NCI-H2227 (cell line): ENCODE measurements around the gene SYT11.
"Not testable (repeated sequence)": the region's sequence is repeated elsewhere in the genome, so short reads cannot be mapped to it uniquely, and the experiment has no call there.

ENCODE experiments used
- DNase-seq: peaks from one replicate; lab custom pipeline; 2025; ENCODE audit not compliant: unreplicated experiment; lab: John Stamatoyannopoulos, UW

Gene SYT11

DNA sequence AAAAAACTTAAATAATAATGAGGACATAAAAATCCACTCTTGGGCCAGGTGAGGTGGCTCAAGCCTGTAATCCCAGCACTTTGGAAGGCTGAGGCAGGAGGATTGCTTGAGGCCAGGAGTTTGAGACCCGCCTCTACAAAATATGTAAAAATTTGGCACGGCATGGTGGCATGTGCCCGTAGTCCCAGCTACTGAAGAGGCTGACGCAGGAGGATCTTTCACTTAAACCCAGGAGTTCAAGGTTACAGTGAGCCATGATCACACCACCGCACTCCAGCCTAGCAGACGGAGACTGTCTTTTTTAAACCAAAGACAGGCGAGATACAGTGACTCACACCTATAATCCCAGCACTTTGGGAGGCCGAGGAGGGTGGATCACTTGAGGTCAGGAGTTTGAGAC is 37.1 kb downstream of the SYT11 start:
- DNase-seq, result not testable (repeated sequence)

GRCh38 chr1:155897746-155898145 is 38.4 kb downstream of the SYT11 start:
- no peak for DNase-seq

DNA sequence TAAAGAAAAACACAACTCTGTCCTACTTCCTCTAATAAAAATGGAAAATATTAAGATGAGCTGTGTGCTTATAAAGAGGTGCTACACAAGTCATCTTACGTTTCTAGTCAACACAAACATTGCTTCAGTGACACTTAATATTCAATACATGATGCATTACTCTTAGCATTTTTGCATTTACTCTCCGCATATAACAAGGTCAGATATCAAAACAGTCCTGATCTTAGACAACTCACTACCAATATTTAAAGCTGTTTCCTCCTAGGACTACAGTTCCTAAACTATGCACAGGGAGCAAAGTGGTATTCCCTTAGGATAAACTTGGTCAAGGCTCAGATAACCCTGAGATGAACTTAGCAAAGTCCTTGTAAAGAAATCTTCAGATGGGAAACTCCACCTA is 39.5 kb downstream of the SYT11 start:
- no peak for DNase-seq

GRCh38 chr1:155899683-155900082 is 40.3 kb downstream of the SYT11 start:
- no peak for DNase-seq

- no peak for DNase-seq
Observed at GRCh38 chr1:155900161-155900560, 40.8 kb downstream of the SYT11 start.

GRCh38 chr1:155904261-155904660 is 44.9 kb downstream of the SYT11 start:
- DNase-seq, result no peak

DNA sequence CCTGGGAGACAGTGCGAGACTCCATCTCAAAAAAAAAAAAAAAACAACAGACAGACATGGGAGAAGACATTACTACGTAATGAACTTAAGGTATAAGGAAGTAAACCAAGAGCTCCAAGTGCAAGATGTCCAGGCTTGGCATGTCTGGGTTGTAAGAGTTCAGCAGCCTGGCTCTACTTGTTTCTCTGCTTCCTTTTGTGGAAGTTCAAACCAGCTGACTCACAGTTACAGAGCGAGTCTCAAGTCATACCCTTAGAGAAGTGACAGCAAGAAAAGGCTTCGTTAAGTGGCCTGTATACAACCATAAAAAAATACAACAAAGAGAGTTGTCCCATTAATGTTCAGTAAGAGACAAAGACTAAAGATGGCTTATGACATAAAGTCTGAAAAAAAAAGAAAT is 50.5 kb downstream of the SYT11 start:
- no peak for DNase-seq

- peak; percentile 47 for DNase-seq
Observed at GRCh38 chr1:155910621-155911121, 51.3 kb downstream of the SYT11 start.

GRCh38 chr1:155911156-155912055 is 52.0 kb downstream of the SYT11 start, which contains the start of gene RIT1:
TSS of gene RIT1 (minus strand) at chr1:155911349. CDS start at chr1:155910761, 588 bp downstream.
- DNase-seq, result peak; percentile 85

- DNase-seq, result no peak
Observed at GRCh38 chr1:155912056-155912536, 52.7 kb downstream of the SYT11 start.

DNA sequence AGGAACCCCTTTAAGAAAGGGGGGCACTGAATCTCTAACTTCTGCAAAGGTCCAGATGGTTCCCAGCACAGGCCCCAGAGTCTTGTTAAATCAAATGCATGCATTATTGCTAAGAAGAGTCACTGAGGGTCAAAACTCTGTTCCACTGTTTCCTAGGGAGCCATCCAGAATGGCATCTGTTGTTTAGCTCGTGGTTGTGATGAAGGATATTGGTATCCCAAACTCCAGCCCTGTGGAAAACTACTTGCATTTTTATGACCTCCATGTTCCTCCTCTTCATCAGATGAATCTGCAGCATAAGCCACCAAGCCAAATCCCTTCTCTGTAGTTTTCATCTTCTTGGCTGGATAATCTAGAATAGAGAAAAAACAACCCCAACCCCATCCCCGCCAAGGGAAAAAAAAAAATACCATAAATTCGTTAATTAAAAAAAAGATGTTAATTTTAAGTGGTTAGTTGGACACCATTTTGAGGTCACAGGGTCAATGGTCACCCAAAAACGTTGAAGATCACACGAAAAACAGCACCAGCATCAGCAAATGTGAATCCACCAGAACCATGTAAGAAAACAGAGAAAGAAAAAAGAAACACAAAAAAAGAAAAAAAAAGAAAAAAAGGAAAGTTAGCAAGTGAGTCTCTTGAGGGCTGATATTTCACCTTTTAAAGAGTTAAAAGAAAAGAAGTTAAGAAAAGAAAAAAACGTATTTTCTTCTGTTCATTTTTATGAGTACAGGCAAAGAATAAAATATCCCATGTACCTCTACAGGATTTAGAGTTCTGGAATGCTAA is 54.8 kb downstream of the SYT11 start:
- DNase-seq, result no peak

DNA sequence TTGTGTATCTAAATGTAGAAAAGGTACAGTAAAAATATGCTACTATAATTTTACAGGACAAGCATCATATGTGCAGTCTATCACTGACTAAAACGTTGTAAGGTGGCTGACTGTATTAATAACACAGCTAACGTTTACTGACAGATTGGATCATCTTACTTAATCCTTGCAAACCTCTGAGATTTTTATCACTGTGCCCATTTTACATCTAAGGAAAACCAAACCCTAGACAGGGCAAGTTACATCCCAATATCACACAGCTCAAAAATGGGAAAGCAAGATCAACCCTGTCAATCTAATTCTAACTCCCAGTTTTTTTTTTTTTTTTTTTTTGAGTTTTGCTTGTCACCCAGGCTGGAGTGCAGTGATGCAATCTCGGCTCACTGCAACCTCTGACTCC is 59.3 kb downstream of the SYT11 start:
- DNase-seq, result no peak

DNA sequence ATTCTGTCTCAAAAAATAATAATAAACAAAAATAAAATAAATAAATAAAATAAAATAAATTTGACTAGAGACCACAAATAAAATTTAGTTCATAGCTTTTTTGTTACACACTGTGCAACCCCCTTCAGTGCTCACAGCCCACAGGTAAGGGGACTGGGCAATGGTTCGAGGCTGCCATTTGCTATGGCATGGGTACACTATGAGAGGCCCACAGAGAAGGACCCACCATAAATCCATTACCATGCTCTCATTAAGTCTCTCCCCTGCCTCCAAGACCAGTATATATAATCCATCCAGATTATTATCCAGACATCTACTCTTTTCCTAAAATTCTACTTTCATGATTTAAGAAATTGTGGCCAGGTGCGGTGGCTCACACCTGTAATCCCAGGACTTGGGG is 60.4 kb downstream of the SYT11 start:
- DNase-seq, result no peak

- DNase-seq, result no peak
Observed at GRCh38 chr1:155920717-155921116, 61.4 kb downstream of the SYT11 start.

GRCh38 chr1:155925506-155925905 is 66.1 kb downstream of the SYT11 start:
- DNase-seq, result no peak

DNA sequence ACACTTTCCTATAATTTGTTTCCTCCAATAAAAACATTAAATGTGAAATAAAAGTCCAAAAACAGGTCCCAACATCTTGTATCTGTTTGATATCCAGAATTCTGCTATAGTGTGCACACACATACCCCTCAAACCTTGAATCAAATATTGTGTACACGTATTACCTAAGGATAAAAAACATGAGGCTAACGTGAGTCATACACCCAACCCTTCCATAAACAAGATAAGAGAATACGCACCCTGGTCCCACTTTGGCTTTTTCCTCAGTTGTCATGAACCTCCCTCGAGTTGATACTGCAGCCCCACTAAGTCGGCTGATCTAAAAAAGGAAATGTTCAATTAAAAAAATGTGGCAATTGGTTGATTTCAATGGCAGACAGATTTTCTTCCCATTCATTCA is 69.7 kb downstream of the SYT11 start:
- no peak for DNase-seq

DNA sequence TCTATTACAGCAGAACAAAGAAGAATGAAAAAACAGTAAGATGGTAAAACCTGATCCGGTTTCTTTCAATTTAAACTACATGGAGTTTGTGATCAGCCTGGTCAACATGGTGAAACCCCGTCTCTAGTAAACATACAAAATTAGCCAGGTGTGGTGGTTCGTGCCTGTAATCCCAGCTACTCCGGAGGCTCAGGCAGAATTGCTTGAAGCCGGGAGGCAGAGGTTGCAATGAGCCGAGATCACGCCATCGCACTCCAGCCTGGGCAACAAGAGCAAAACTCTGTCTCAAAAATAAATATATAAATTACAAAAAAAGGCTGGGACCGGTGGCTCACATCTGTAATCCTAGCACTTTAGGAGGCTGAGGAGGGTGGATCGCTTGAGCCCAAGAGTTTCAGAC is 71.4 kb downstream of the SYT11 start:
- DNase-seq, result not testable (repeated sequence)

- no peak for DNase-seq
Observed at GRCh38 chr1:155931332-155932038, 72.1 kb downstream of the SYT11 start.

- no peak for DNase-seq
Observed at GRCh38 chr1:155932081-155932480, 72.7 kb downstream of the SYT11 start.

DNA sequence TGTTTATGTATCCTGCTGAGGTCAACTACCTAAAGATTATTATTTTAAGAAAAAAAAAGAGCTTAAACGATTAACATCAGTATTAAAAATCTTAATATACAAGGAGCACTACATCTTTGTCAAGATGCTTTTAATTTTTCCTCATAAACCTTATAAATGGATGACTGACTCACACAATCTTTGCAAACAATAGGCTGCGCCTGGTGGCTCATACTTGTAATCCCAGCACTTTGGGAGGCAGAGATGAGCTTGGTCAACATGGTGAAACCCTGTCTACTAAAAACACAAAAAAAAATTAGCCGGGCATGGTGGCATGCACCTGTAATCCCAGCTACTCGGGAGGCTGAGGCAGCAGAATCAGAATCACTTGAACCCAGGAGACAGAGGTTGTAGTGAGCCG is 73.1 kb downstream of the SYT11 start:
- DNase-seq, result no peak

- peak; percentile 33 for DNase-seq
Observed at GRCh38 chr1:155933591-155934096, 74.3 kb downstream of the SYT11 start.
